Keratinocyte (primary cell): ENCODE results near the gene UMODL1.

ENCODE experiments used
- EZH2 ChIP-seq: IDR thresholded peaks from one replicate; pipeline ENCODE4 v1.6.1; 2012; ENCODE audit warnings: inconsistent platforms, mild to moderate bottlenecking, low read length, moderate library complexity
- TF ChIP-seq, protein P1 (sequence below), 3 experiments: IDR thresholded peaks in 1 of 3; conservative IDR thresholded peaks in 1 of 3; optimal IDR thresholded peaks in 1 of 3; 2 replicates in 2 of 3; 3 replicates in 1 of 3; pipeline versions ENCODE3 to v1.5.1; 2011; ENCODE audit warnings: low read length in 3 of 3, mild to moderate bottlenecking in 3 of 3, moderate library complexity in 2 of 3, control low read depth in 1 of 3, inconsistent platforms in 1 of 3; ENCODE audit not compliant: insufficient read depth in 2 of 3; ENCODE audit errors: extremely low read depth in 1 of 3

DNA sequence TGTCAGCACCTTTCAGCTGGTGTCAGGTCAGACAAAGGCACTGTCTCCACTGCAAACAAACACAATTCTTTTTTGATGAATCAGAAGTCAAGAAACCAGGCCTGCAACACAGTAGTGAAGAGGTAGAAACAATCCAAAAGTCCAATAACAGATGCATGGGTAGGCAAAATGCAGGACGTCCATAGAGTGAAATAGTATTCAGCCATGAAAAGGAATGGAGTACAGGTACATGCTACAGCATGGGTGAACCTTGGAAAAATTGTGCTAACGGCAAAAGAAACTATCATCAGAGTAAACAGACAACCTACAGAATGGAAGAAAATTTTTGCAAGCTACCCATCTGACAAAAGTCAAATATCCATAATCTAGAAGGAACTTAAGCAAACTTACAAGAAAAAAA lies 34.8 kb upstream of the UMODL1 start:
- TF ChIP-seq, protein P1, sequence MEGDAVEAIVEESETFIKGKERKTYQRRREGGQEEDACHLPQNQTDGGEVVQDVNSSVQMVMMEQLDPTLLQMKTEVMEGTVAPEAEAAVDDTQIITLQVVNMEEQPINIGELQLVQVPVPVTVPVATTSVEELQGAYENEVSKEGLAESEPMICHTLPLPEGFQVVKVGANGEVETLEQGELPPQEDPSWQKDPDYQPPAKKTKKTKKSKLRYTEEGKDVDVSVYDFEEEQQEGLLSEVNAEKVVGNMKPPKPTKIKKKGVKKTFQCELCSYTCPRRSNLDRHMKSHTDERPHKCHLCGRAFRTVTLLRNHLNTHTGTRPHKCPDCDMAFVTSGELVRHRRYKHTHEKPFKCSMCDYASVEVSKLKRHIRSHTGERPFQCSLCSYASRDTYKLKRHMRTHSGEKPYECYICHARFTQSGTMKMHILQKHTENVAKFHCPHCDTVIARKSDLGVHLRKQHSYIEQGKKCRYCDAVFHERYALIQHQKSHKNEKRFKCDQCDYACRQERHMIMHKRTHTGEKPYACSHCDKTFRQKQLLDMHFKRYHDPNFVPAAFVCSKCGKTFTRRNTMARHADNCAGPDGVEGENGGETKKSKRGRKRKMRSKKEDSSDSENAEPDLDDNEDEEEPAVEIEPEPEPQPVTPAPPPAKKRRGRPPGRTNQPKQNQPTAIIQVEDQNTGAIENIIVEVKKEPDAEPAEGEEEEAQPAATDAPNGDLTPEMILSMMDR (optimal IDR thresholded peaks at IDR 0.05 in 1 of 3, IDR thresholded peaks at IDR 0.05 in 1 of 3, conservative IDR thresholded peaks at IDR 0.05 in 1 of 3; ENCODE audit: extremely low read depth in 1 of 3, insufficient read depth in 2 of 3, low read length in 3 of 3): no peak
- no peak for TF ChIP-seq EZH2
